PC-3 (cell line): ENCODE data around the gene KIF18A. TPM values are rescaled to one million over a fixed set of nuclear protein-coding genes. Genes with fewer than 3 reads are reported as not detected.

Source experiments
- ATAC-seq: fragments of 200-7000 bp; cut with Tn5 transposase; 2 replicates; pipeline ENCODE4 v1.9.1; 2020; ENCODE audit warnings: mild to moderate bottlenecking, moderate library complexity
- BruUV-seq: library from RNA; stranded (reverse); fragments of 400-500 nt; replicated peaks from 2 replicates; lab custom pipeline; 2021; lab: Mats Ljungman, UMichigan
- CTCF ChIA-PET: fragments of 300-600 bp; sonication (Branson Sonifier 250); formaldehyde crosslinking; loops from one replicate; lab custom pipeline; 2022; ENCODE audit warnings: antibody characterized with exemption; lab: Charles Lee
- POLR2A ChIA-PET: fragments of 300-600 bp; sonication (Branson Sonifier 250); formaldehyde crosslinking; loops from one replicate; lab custom pipeline; 2022; ENCODE audit warnings: antibody characterized with exemption; ENCODE audit not compliant: unreplicated experiment; lab: Charles Lee
- DNase-seq: peaks from one replicate; pipeline ENCODE4 v3.0.0-alpha.2; 2015
- H2AFZ ChIP-seq: fragments of 300-600 bp; sonication (generic); 2 replicates; pipeline ENCODE4 v1.6.0; 2016; ENCODE audit warnings: antibody characterized with exemption, low read length
- H3F3A ChIP-seq: fragments of 300-600 bp; sonication (generic); one replicate; pipeline ENCODE4 v1.6.0; 2017; ENCODE audit warnings: antibody characterized with exemption, low read length, control low read depth, mild to moderate bottlenecking; ENCODE audit not compliant: unreplicated experiment
- H3K27ac ChIP-seq: fragments of 300-600 bp; sonication (generic); 2 replicates; pipeline ENCODE4 v1.5.1; 2016; ENCODE audit warnings: mild to moderate bottlenecking, low read length
- H3K27me3 ChIP-seq: fragments of 300-600 bp; sonication (generic); 2 replicates; pipeline ENCODE4 v1.6.1; 2016; ENCODE audit warnings: low read length, mixed read lengths
- H3K36me3 ChIP-seq: fragments of 300-600 bp; sonication (generic); 2 replicates; pipeline ENCODE4 v1.6.1; 2016; ENCODE audit warnings: low read depth, mixed run types, low read length, mixed read lengths
- H3K4me1 ChIP-seq: fragments of 300-600 bp; sonication (generic); 2 replicates; pipeline ENCODE4 v1.5.1; 2016; ENCODE audit warnings: low read length; ENCODE audit not compliant: insufficient read depth
- H3K4me2 ChIP-seq: fragments of 300-600 bp; sonication (generic); 2 replicates; pipeline ENCODE4 v1.6.0; 2016; ENCODE audit warnings: low read length
- H3K4me3 ChIP-seq: fragments of 300-600 bp; sonication (generic); 2 replicates; pipeline ENCODE4 v1.5.1; 2016; ENCODE audit warnings: mild to moderate bottlenecking, low read length, mixed read lengths
- H3K79me2 ChIP-seq: fragments of 300-600 bp; sonication (generic); 2 replicates; pipeline ENCODE4 v1.6.1; 2017; ENCODE audit warnings: low read length, mixed read lengths
- H3K9ac ChIP-seq: fragments of 300-600 bp; sonication (generic); 2 replicates; pipeline ENCODE4 v1.6.0; 2016; ENCODE audit warnings: mild to moderate bottlenecking, low read length
- H3K9me2 ChIP-seq: fragments of 300-600 bp; sonication (generic); replicated peaks from 2 replicates; pipeline ENCODE4 v1.6.1; 2016; ENCODE audit warnings: mixed run types, low read length, mixed read lengths
- H3K9me3 ChIP-seq: fragments of 300-600 bp; sonication (generic); 2 replicates; pipeline ENCODE4 v1.6.1; 2016; ENCODE audit warnings: low read length, mixed read lengths
- H4K20me1 ChIP-seq: fragments of 300-600 bp; sonication (generic); 2 replicates; pipeline ENCODE4 v1.6.1; 2016; ENCODE audit warnings: low read length, mixed read lengths
- CTCF ChIP-seq: fragments of 300-600 bp; sonication (generic); conservative IDR thresholded peaks from 2 replicates; pipeline ENCODE4 v1.5.1; 2017; ENCODE audit warnings: antibody characterized with exemption, low read depth, mild to moderate bottlenecking, low read length
- EZH2 ChIP-seq: fragments of 300-600 bp; sonication (generic); IDR thresholded peaks from one replicate; pipeline ENCODE4 v1.6.1; 2017; ENCODE audit warnings: antibody characterized with exemption, mild to moderate bottlenecking, low read length; ENCODE audit not compliant: unreplicated experiment
- EZH2phosphoT487 ChIP-seq: fragments of 300-600 bp; sonication (generic); IDR thresholded peaks from 2 replicates; pipeline ENCODE4 v1.6.1; 2018; ENCODE audit warnings: mild to moderate bottlenecking, antibody characterized with exemption, low read length, borderline replicate concordance
- intact Hi-C: fragments of 100-400 bp; cut with micrococcal nuclease; formaldehyde crosslinking; loops from 2 replicates; pipeline ENCODE4 v1.9.0; 2023
- total RNA-seq: library from RNA; depleted of rRNA; stranded (reverse); fragments of >200 nt; gene quantifications from 2 replicates; pipeline ENCODE4 v1.2.3, GENCODE V29; 2014

Gene KIF18A
- total RNA-seq, 1 experiment from 2014 or later, result 15.3 TPM

GRCh38 chr11:28139841-28140415 lies 32.0 kb upstream of the KIF18A start:
- TF ChIP-seq EZH2, result no peak
- TF ChIP-seq CTCF, result no peak
- TF ChIP-seq EZH2phosphoT487, result no peak
- intact Hi-C loops, result no loop called here
- peaks cover 12% of the 10 kb centered on the region for H3K4me1 ChIP-seq
- BruUV-seq, result no TSS peak
- no peak overlapping the region for H3K27ac ChIP-seq
- ChIA-PET POLR2A (no interaction called here), CTCF (no interaction called here)
- H2AFZ ChIP-seq, result no peak overlapping the region
- H3K36me3 ChIP-seq, result peaks cover 38% of the 10 kb centered on the region; the same call in 1 of the 2 replicates
- H3K27me3 ChIP-seq, result no peaks in the 10 kb centered on the region
- H3K4me3 ChIP-seq, result no peak overlapping the region
- no peak overlapping the region for H3K4me2 ChIP-seq
- H3K9me3 ChIP-seq, result 0 out of 2 replicates have a peak, but pooled peaks cover 7% of the 10 kb centered on the region
- DNase-seq (no peak), ATAC-seq (no peak)
- H3F3A ChIP-seq, result no peaks in the 10 kb centered on the region
- H3K9ac ChIP-seq, result no peak overlapping the region
- H4K20me1 ChIP-seq, result no peaks in the 10 kb centered on the region
- no peaks in the 10 kb centered on the region for H3K9me2 ChIP-seq
- H3K79me2 ChIP-seq, result no peaks in the 10 kb centered on the region

GRCh38 chr11:28137832-28138231 lies 29.9 kb upstream of the KIF18A start:
- CTCF ChIA-PET, result no interaction called here

More at GRCh38 chr11:28137832-28138231, 29.9 kb upstream of the KIF18A start:
- no TSS peak for BruUV-seq
- intact Hi-C loops, result no loop called here
- 0 out of 2 replicates have a peak, but pooled peaks cover 7% of the 10 kb centered on the region for H3K9me3 ChIP-seq
- H4K20me1 ChIP-seq, result no peaks in the 10 kb centered on the region
- no peak overlapping the region for H3K9ac ChIP-seq
- no peak for DNase-seq
- TF ChIP-seq EZH2 (no peak), CTCF (no peak)
- H2AFZ ChIP-seq, result no peak overlapping the region
- no peaks in the 10 kb centered on the region for H3K79me2 ChIP-seq
- H3K4me1 ChIP-seq, result peaks cover 12% of the 10 kb centered on the region
- POLR2A ChIA-PET, result no interaction called here
- no peak for ATAC-seq
- H3K4me2 ChIP-seq, result no peak overlapping the region
- H3K27ac ChIP-seq, result no peak overlapping the region
- H3K9me2 ChIP-seq, result no peaks in the 10 kb centered on the region
- H3K36me3 ChIP-seq, result peaks cover 51% of the 10 kb centered on the region
- H3K27me3 ChIP-seq, result no peaks in the 10 kb centered on the region
- no peaks in the 10 kb centered on the region for H3F3A ChIP-seq
- H3K4me3 ChIP-seq, result no peak overlapping the region
